Measurements from ENCODE around the gene ECHDC3. TPM values are rescaled to one million over a fixed set of nuclear protein-coding genes. Genes with fewer than 3 reads are reported as not detected.

Gene ECHDC3
- total and polyA plus RNA-seq, 10 of the 15 experiments (the other 5 are each of a cell fraction or from before 2014, with no cell fraction given) = 0.16 to 10.0 (median 6.0) TPM

DNA sequence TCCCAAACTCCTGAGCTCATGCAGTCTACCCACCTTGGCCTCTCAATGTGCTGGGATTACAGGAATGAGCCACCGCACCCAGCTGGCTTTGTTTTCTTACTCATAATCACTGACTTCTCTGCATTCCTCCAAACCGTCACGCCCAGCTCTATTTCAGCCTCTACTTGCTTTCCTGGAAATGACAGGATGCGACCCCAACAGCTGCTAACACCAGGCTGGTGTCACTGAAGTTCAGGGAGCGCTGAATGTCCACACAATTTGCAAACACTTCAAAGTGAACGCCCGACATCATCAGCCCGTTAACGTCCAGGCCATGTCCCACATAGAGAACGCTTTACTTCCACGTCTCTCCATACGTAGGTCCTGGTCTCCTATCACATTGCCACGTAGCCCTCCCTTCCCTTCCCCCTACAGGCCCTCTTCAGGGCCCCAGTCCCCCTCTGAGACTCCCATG, 68.2 kb downstream of the ECHDC3 start:
- Histone ChIP-seq H4K20me1 (ENCODE audit: control insufficient read depth, insufficient read depth) (no peaks in the 10 kb centered on the region), H2AFZ (ENCODE audit: control insufficient read depth, low read depth, low read length) (no peak overlapping the region), H3K9ac (ENCODE audit: control insufficient read depth, insufficient read depth, low read length) (no peak overlapping the region), H3K4me1 (ENCODE audit: control insufficient read depth, insufficient read depth, low read length) (no peaks in the 10 kb centered on the region), H3K79me2 (ENCODE audit: control insufficient read depth, insufficient read depth, low read length) (no peaks in the 10 kb centered on the region), H3K9me3 (replicated peaks; ENCODE audit: control insufficient read depth, insufficient read depth, low read length) (no peaks in the 10 kb centered on the region), H3K4me3 (no peak overlapping the region), H3K27me3 (replicated peaks in 1 of 2; ENCODE audit: control insufficient read depth in 2 of 2, insufficient read depth in 2 of 2, low read length in 1 of 2) (peaks cover 0 to 1% of the 10 kb centered on the region in 2 experiments; a peak in 2 of 4 replicates), H3K27ac (ENCODE audit: control insufficient read depth, insufficient read depth) (no peak overlapping the region), H3K36me3 (ENCODE audit: control insufficient read depth in 2 of 2, insufficient read depth in 2 of 2, low read length in 1 of 2) (no peaks in the 10 kb centered on the region), H3K4me2 (ENCODE audit: control insufficient read depth, insufficient read depth) (no peak overlapping the region)
- RAD21 ChIA-PET (ENCODE audit: unreplicated experiment) = no interaction called here
- CTCF ChIA-PET = interaction anchor here (2.2 kb wide), 1 partner anchor 28 kb away, joined by 5 read pairs; no protein-coding TSS in a partner anchor
- WGBS (ENCODE audit: insufficient coverage, insufficient replicate concordance, low lambda C conversion rate, missing lambda C conversion rate) = 67% methylated on average over 13 of the region's 13 CpGs
- FAIRE-seq (no peak), DNase-seq (ENCODE audit: low read depth, low spot score) (no peak), ATAC-seq (no peak)
- TF ChIP-seq MTA3 (IDR thresholded peaks at IDR 0.05; ENCODE audit: borderline replicate concordance, low read length) (no peak), IRF4 (IDR thresholded peaks at IDR 0.05; ENCODE audit: low read depth, low read length) (no peak), WRNIP1 (IDR thresholded peaks at IDR 0.05; ENCODE audit: borderline replicate concordance, low read depth, low read length) (no peak), GABPA (IDR thresholded peaks at IDR 0.05; ENCODE audit: low read depth) (no peak), TCF3 (IDR thresholded peaks at IDR 0.05; ENCODE audit: borderline replicate concordance, insufficient read depth, low read depth, low read length) (no peak), EZH2 (IDR thresholded peaks at IDR 0.05; ENCODE audit: borderline replicate concordance, control insufficient read depth, low read depth, low read length) (no peak), CBX3 (IDR thresholded peaks at IDR 0.05; ENCODE audit: borderline replicate concordance, low read depth) (no peak), LARP7 (IDR thresholded peaks at IDR 0.05) (no peak)
- in situ Hi-C loops (cut with MboI) (no loop called here), intact Hi-C loops (cut with micrococcal nuclease; ENCODE audit: unreplicated experiment) (no loop called here)
- POLR2A ChIA-PET = no interaction called here
- SMC1A ChIA-PET (ENCODE audit: uncharacterized antibody, unreplicated experiment) = no interaction called here
- no TSS peak for BruUV-seq (replicated peaks)

DNA sequence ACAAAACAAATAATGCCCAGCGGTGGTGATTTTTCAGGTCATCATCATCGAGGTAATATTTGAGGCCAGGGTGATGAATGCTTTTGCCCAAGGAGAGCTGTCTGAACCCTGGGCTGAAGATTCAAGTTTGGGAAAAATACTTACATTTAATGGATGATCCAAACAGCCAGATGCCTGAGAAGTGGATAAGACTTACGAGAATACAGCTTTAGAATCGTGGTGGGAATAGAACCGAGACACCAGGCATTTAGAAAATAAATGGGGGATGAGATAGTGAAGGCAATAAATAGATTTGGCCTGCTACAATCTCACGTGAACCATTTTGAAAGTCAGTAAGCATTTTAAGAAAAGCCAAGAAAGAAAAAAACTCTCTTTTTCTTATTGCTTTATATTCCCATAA, 68.8 kb downstream of the ECHDC3 start:
- POLR2A ChIA-PET = no interaction called here
- in situ Hi-C loops (cut with MboI) (no loop called here), intact Hi-C loops (cut with micrococcal nuclease; ENCODE audit: unreplicated experiment) (no loop called here)
- RAD21 ChIA-PET (ENCODE audit: unreplicated experiment) = no interaction called here
- no peaks in the 10 kb centered on the region for H3K4me1 ChIP-seq (ENCODE audit: control insufficient read depth, insufficient read depth, low read length)
- no peaks in the 10 kb centered on the region for H4K20me1 ChIP-seq (ENCODE audit: control insufficient read depth, insufficient read depth)
- FAIRE-seq (no peak), DNase-seq (ENCODE audit: low read depth, low spot score) (no peak), ATAC-seq (no peak)
- BruUV-seq (replicated peaks) = no TSS peak
- no peaks in the 10 kb centered on the region for H3K79me2 ChIP-seq (ENCODE audit: control insufficient read depth, insufficient read depth, low read length)
- no peaks in the 10 kb centered on the region for H3K36me3 ChIP-seq (ENCODE audit: control insufficient read depth in 2 of 2, insufficient read depth in 2 of 2, low read length in 1 of 2)
- peaks cover 0 to 1% of the 10 kb centered on the region in 2 experiments; a peak in 2 of 4 replicates for H3K27me3 ChIP-seq (replicated peaks in 1 of 2; ENCODE audit: control insufficient read depth in 2 of 2, insufficient read depth in 2 of 2, low read length in 1 of 2)
- 34% methylated on average over 6 of the region's 6 CpGs for WGBS (ENCODE audit: insufficient coverage, insufficient replicate concordance, low lambda C conversion rate, missing lambda C conversion rate)
- CTCF ChIA-PET = interaction anchor here (0.6 to 2.2 kb wide), 2 partner anchors 28 to 743 kb away, joined by 3 to 5 read pairs; no protein-coding TSS in a partner anchor
- no peaks in the 10 kb centered on the region for H3K9me3 ChIP-seq (replicated peaks; ENCODE audit: control insufficient read depth, insufficient read depth, low read length)
- H3K9ac ChIP-seq (ENCODE audit: control insufficient read depth, insufficient read depth, low read length) = no peak overlapping the region
- no peak overlapping the region for H3K4me3 ChIP-seq
- SMC1A ChIA-PET (ENCODE audit: uncharacterized antibody, unreplicated experiment) = no interaction called here
- H3K27ac ChIP-seq (ENCODE audit: control insufficient read depth, insufficient read depth) = no peak overlapping the region
- H2AFZ ChIP-seq (ENCODE audit: control insufficient read depth, low read depth, low read length) = no peak overlapping the region
- H3K4me2 ChIP-seq (ENCODE audit: control insufficient read depth, insufficient read depth) = no peak overlapping the region
- TF ChIP-seq ZZZ3 (IDR thresholded peaks at IDR 0.05; ENCODE audit: control insufficient read depth, insufficient read length, low read depth) = no peak
- TF ChIP-seq CBFB (IDR thresholded peaks at IDR 0.05; ENCODE audit: low read depth) = no peak
- TF ChIP-seq HDAC6 (IDR thresholded peaks at IDR 0.05; ENCODE audit: unreplicated experiment) = no peak
- TF ChIP-seq NKRF (conservative IDR thresholded peaks at IDR 0.05) = no peak
- TF ChIP-seq BRCA1 (IDR thresholded peaks at IDR 0.05; ENCODE audit: low read depth, low read length) = no peak
- TF ChIP-seq TCF7 (IDR thresholded peaks at IDR 0.05; ENCODE audit: borderline replicate concordance) = no peak
- TF ChIP-seq POU2F2 (IDR thresholded peaks at IDR 0.05; ENCODE audit: borderline replicate concordance, low read depth, low read length) = no peak
- TF ChIP-seq EED (IDR thresholded peaks at IDR 0.05; ENCODE audit: low read depth) = no peak
